WI38 (cell line): ENCODE measurements around the gene SORT1.

Experiments used
- H3K4me3 ChIP-seq: 2 replicates; pipeline ENCODE4 v1.5.1; 2011; ENCODE audit warnings: low read depth, mild to moderate bottlenecking, control low read depth, low read length
- CTCF ChIP-seq: IDR thresholded peaks from 2 replicates; pipeline ENCODE4 v1.5.1; 2012; ENCODE audit warnings: low read depth, mild to moderate bottlenecking, control low read depth, low read length

Gene SORT1

GRCh38 chr1:109350182-109350581, 47.5 kb downstream of the SORT1 start:
- no peak overlapping the region for H3K4me3 ChIP-seq
- TF ChIP-seq CTCF, result no peak

- TF ChIP-seq CTCF, result no peak
- H3K4me3 ChIP-seq, result no peak overlapping the region
Observed at GRCh38 chr1:109347511-109347910, 50.2 kb downstream of the SORT1 start.

- no peak overlapping the region for H3K4me3 ChIP-seq
- TF ChIP-seq CTCF, result no peak
Observed at GRCh38 chr1:109341944-109342930, 55.5 kb downstream of the SORT1 start.

- no peak for TF ChIP-seq CTCF
- H3K4me3 ChIP-seq, result no peak overlapping the region
Observed at GRCh38 chr1:109338608-109339007, 59.1 kb downstream of the SORT1 start.

- TF ChIP-seq CTCF, result no peak
- no peak overlapping the region for H3K4me3 ChIP-seq
Observed at GRCh38 chr1:109338091-109338490, 59.6 kb downstream of the SORT1 start.

GRCh38 chr1:109335091-109335490, 62.6 kb downstream of the SORT1 start:
- TF ChIP-seq CTCF, result no peak
- no peak overlapping the region for H3K4me3 ChIP-seq

- TF ChIP-seq CTCF, result no peak
- H3K4me3 ChIP-seq, result no peak overlapping the region
Observed at GRCh38 chr1:109331113-109331512, 66.6 kb downstream of the SORT1 start.
